Dermis blood vessel endothelial cell (primary cell): ENCODE results near the gene NPLOC4. TPM values are rescaled to one million over a fixed set of nuclear protein-coding genes. Genes with fewer than 3 reads are reported as not detected.

Source experiments
- DNase-seq: peaks from one replicate; pipeline ENCODE4 v3.0.0; 2010
- total RNA-seq: library from RNA; depleted of rRNA; stranded (reverse); fragments of >200 nt; gene quantifications from 2 replicates; pipeline ENCODE4 v1.2.3, GENCODE V29; 2014

The NPLOC4 gene
- 83.9 and 124 TPM in 2 replicates for total RNA-seq

DNA sequence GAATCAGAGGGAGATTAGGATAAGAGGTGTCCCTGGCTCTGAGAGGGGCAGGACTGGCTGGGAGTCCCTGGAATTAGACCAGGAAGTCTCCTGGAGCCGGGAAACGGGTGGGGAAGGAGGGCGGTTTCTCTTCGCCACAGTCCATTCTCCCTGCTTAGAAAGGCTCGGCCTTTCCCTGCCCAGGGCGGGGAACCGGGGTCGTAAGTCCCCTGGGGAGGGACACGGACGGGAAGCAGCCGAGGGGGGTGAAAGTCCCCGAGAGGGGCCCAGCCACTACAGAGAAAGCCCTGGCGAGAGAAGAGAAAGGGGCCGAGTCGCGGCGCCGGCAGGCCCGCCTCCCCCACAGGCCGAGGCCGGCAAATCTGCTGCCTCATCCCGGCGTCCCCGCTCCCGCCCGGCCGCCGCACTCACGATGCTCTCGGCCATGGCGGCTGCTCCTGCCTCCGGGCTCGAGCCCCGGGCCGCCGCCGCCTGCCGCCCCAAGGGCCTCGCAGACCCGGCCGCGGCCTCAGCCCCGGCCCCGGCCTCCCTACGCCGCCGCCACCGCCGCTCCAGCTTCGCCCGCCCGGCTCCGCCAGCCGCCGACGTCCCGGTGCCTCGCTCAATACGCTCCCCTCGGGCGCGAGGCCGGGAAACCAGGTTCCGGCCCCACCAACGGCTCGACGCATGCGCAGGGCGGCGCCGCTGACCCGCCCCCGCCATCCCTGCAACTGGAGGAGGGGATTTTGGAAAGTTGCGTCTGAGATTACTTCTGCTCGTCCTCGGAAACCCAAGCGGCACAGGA lies at the start of gene NPLOC4, which contains the start of gene TSPAN10:
NPLOC4 (minus strand) TSS at position 608 of the 784 bp plus-strand sequence; CDS start at position 426, 182 bp downstream.
TSPAN10 (plus strand) TSS at position 692 of the 784 bp plus-strand sequence. CDS start 5,217 bp downstream, outside the sequence.
- peak; percentile 89 for DNase-seq

GRCh38 chr17:81686614-81687013 lies 49.7 kb upstream of the NPLOC4 start:
- no peak for DNase-seq

- DNase-seq, result peak; percentile 60
Measured at GRCh38 chr17:81685108-81685507, 48.2 kb upstream of the NPLOC4 start.

GRCh38 chr17:81684442-81684911 lies 47.6 kb upstream of the NPLOC4 start:
- DNase-seq, result no peak

DNA sequence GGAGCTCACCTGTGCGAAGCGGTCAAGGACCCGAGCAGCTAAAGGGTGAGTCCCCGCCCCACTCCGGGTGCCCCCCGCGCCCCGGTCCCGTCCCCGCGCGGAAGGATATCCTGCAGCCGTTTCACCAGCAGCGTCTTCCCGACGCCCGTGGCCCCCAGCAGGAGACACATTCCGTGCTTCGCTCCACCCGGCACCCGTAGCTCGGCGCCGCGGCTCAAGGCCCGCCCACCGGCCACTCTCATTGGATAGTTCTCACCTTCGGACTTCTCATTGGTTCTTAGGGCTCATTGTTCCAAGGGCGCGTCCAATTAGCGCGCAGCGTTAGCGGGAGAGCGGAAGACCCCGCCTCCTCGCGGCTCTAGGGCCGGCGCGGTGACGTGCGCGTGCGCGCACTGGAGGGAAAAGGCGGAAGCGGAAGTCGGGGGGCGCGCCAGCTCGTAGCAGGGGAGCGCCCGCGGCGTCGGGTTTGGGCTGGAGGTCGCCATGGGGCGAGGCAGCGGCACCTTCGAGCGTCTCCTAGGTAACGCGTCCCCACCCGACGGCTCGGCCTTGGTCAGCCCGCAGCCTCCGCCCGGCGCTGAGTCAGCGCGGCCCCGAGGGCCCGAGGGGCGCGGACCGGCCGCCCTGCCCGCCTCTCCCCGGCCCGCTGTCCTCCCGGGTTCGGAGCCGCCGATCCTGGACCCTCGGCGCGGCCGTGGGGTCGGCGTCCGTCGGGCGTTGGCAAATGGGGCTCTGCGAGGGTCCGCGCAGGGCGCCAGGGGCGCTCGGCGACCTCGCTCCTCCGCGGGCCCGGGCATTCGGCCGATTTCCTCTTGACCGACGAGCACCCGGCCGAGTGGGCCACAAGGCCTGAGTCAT lies 46.9 kb upstream of the NPLOC4 start, which contains the start of the genes ARL16 and HGS:
ARL16 (minus strand) TSS at position 214 of the 858 bp plus-strand sequence; CDS start at position 170, 44 bp downstream.
HGS (plus strand) TSS at position 428 of the 858 bp plus-strand sequence; CDS start at position 484, 56 bp downstream.
- peak; percentile 100 for DNase-seq

DNA sequence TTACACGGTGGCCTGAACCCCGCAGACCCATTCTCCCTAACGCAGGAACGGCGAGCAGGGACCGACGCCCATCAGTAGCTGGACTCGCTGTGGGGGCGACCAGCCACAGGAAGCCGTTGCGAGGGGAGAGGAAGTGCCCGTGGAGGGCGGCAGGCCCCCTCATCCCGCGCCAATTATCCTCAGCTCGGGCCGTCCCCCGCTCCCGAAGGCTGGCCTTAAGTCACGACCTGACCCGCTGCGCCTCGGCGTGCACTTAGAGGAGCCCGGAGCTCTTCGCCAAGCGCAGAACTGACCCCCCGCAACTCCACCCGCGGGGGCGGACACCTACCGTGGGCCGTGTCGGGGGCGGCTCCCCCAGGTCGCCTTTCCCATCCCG lies 46.3 kb upstream of the NPLOC4 start:
- no peak for DNase-seq

DNA sequence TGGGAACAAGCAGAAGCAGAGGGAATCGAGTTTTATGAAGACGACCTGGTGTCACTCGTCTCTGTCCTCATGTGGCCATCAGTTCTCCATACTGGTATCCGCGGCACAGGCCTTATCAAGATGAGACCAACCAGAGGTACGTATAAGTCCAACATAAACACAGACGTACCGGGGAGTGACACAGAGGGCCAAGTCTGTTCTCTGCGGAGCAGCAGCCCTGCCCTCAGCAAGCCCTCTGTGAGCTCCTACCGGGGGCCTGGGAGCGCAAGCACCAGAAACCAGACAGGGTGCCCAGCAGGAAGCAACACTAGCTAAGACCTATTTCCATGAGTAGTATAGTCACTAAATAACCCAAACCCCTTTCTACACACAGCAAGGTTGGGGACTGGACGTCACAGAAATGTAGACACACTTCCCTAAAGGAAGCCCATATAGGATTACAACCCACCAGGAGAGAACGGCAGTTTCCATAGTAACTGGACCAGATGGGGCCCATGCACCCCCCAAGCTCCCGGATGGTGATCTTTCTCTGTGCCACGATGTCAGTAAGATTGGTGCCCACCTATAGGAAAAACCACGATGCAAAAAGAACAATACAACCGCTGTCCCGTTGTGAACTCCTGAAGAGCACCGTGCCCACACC lies 45.8 kb upstream of the NPLOC4 start:
- DNase-seq, result peak; percentile 19

DNA sequence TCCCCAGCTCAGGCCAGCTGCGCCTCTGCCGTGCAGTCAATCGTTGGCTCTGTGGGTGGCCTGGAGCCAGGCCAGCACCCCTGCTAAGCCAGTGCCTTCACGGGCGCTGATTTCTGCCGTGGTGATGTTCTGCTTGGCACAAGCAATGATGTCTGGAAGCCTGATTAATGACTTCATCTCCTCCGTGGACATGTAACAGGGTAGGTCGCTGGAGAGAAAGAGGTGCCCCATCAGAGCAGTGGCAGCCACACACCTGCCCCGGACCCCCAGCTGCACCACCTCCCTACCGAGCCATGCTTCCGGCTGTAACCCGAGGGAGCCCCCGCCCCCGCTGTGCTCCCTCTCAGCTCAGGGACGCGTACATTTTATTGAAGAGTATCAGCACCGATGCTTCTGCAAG lies 44.8 kb upstream of the NPLOC4 start:
- no peak for DNase-seq

GRCh38 chr17:81680150-81680549 lies 43.2 kb upstream of the NPLOC4 start:
- no peak for DNase-seq

- no peak for DNase-seq
Measured at GRCh38 chr17:81676906-81677305, 40.0 kb upstream of the NPLOC4 start.

GRCh38 chr17:81675515-81676221 lies 38.8 kb upstream of the NPLOC4 start:
- DNase-seq, result peak; percentile 53

- DNase-seq, result no peak
Measured at GRCh38 chr17:81673561-81674258, 36.8 kb upstream of the NPLOC4 start.

DNA sequence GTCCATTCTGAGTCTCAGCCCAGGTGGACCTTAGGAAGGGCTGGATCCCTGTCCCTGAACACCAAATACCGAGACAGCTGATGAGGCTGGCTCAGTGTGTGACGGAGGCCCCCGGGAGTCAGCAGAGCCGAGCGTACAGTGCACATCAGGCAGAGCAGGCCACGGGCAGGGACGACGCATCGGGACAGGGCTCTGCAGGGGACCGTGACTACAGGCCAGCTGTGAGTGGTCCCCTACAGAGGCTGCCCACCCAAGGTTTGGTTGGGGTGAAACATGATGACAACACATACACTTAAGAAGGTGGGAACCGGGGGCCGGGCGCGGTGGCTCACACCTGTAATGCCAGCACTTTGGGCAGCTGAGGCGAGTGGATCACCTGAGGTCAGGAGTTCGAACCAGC lies 36.0 kb upstream of the NPLOC4 start:
- DNase-seq, result no peak

DNA sequence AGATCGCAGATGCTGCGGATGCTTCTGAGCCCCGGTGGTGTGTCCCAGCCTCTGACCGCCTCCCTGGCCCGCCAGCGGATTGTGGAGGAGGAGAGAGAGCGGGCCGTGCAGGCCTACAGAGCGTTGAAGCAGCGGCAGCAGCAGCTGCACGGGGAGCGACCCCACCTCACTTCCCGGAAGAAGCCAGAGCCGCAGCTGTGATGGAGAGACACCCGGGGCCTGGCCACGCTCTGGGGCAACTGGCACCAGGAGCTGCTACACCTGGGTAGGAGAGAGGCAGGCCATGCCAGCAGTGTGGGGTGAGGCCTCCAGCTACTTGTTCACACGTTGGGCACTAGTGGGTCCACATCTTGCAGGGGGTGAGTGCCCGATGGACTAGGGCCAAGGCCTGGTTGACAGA lies 35.6 kb upstream of the NPLOC4 start:
- no peak for DNase-seq

DNA sequence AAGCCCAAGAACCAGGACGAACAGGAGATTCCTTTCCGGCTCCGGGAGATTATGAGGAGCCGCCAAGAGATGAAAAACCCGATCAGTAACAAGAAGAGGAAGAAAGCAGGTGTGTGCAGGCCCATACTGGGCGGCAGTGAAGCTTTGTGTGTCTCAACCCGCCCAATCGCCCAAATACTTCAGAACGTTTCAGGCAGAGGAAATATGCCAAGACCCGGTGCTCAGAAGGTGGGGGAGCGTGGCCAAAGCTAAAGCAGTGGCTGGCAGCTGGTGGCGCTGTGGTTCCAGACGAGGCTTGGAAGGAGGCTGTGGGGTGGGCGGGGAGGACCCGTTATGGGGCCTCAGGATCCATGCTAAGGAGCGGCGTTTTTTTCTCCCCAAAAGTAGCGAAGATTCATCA lies 30.8 kb upstream of the NPLOC4 start:
- peak; percentile 18 for DNase-seq

DNA sequence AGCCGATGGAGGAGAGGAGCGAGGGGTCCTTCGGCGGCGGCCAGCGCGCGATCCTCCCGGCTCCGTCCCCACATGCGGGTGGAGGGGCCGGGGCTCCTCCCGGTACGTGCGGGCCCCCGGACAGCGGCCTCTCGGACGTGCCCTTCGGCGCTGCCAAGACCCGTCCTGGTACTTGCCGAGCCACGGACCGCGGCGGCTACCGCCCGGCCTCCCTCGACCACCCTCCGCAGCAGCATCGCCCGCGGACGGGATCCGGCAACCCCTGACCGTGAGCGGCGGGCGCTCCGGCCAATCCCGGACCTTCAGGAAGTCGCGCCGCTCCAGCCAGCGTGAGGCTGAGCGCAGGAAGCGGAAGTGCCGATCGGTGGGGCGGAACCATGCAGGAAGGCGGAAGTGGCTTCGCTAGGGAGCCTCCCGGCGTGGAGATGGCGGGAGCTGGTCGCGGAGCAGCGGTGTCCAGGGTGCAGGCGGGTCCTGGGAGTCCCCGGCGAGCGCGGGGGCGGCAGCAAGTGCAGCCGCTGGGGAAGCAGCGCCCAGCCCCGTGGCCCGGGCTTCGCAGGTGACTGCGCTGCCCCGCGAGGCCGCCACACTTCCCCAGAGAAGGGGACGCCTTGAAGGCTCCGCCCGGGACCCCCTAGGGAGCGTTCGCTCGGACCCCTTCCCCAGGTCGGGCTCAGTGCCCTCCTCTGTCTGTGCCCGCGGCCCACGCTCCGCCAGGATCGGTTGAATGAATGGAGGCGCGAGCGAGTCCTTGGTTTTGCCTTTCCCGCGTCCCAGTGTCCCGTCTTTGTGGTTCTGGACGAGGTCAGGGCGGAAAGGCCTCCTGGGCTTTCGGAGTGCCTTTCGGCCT lies 29.7 kb upstream of the NPLOC4 start, which contains the start of the genes CCDC137 and OXLD1:
CCDC137 (plus strand) TSS at position 396 of the 850 bp plus-strand sequence; CDS start at position 426, 30 bp downstream.
OXLD1 (minus strand) TSS at position 264 of the 850 bp plus-strand sequence; CDS start at position 236, 28 bp downstream.
- peak; percentile 98 for DNase-seq

DNA sequence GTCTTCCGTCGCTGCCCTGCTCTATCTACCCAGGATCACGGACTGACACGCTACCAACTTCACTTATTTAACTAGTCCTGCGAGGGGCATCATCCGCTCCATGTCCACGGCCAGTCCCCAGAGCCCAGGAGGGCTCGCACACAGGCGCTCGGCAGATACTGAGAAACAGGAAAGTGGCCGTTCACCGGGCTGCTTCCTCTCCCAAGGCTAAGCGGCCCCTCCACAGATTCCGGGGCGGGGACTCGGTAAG lies 29.1 kb upstream of the NPLOC4 start:
- peak; percentile 62 for DNase-seq

- peak; percentile 48 for DNase-seq
Measured at GRCh38 chr17:81665205-81666091, 28.5 kb upstream of the NPLOC4 start.

DNA sequence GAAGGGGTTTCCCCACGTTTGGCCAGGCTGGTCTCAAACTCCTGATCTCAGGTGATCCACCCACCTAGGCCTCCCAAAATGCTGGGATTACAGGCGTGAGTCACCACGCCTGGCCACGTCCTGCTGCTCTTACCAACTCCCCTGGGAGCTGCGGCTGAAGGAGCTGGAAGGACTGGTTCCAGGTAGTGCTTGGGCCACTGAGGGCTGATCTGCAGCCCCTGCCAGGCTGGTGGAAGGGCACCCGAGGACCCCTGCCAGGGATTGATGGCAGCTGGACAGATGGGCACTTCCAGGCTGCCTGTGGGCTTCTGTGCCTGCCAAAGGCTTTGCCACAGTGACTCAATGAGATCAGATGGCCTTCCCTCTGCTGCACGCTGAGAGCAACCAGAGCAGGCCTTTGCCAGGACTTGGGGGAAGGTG lies 27.1 kb upstream of the NPLOC4 start:
- DNase-seq, result no peak
